Testis (tissue), 3 donors: Measurements from ENCODE around the gene AIFM1. TPM values are rescaled to one million over a fixed set of nuclear protein-coding genes. Genes with fewer than 3 reads are reported as not detected.

Experiments
- DNase-seq: peaks from one replicate; pipeline ENCODE4 v3.0.0-alpha.2; 2019
- H3K27ac ChIP-seq, 2 donors: fragments of 200-600 bp; sonication (generic); one replicate each; pipeline ENCODE4 v1.5.1; 2019
- H3K27me3 ChIP-seq: fragments of 200-600 bp; sonication (generic); one replicate; pipeline ENCODE4 v1.5.1; 2019
- H3K36me3 ChIP-seq: fragments of 200-600 bp; sonication (generic); one replicate; pipeline ENCODE4 v1.5.1; 2017; ENCODE audit warnings: low read depth; ENCODE audit errors: missing control alignments
- H3K4me1 ChIP-seq: fragments of 200-600 bp; sonication (generic); one replicate; pipeline ENCODE4 v1.5.1; 2019
- H3K4me3 ChIP-seq, 2 donors: fragments of 200-600 bp; sonication (generic); one replicate each; pipeline ENCODE4 v1.5.1; 2017 to 2019
- H3K9me3 ChIP-seq: fragments of 200-600 bp; sonication (generic); one replicate; pipeline ENCODE4 v1.5.1; 2017
- CTCF ChIP-seq, 3 experiments: fragments of 450-650 bp in 2 of 3; fragments of 200-600 bp in 1 of 3; sonication (generic) in 1 of 3; IDR thresholded peaks; one replicate each; pipeline ENCODE4 v1.5.1; 2016 to 2019; ENCODE audit warnings: antibody characterized with exemption in 3 of 3, mild to moderate bottlenecking in 2 of 3, moderate library complexity in 1 of 3
- POLR2A ChIP-seq: fragments of 450-650 bp; IDR thresholded peaks from one replicate; pipeline ENCODE4 v1.6.1; 2017; ENCODE audit warnings: antibody characterized with exemption, mild to moderate bottlenecking, moderate library complexity
- WGBS, 2 donors: methylation state at CpG; one replicate each; pipeline ENCODE4 v1.1.5; 2018; 5-methylcytosine and 5-hydroxymethylcytosine counted together
- intact Hi-C: fragments of 100-400 bp; cut with DNase I; formaldehyde crosslinking; loops from one replicate; pipeline ENCODE4 v1.15.1; 2023; ENCODE audit warnings: low total_unique reads
- polyA plus RNA-seq: library from polyadenylated mRNA; stranded (reverse); fragments of 350-450 nt; fragmentation: Illumina TruSeq; extraction: RNeasy Lipid Tissue Mini Kit (QIAGEN cat#74804); gene quantifications from one replicate; pipeline ENCODE4 v1.2.3, GENCODE V29; 2014; ENCODE audit warnings: low read depth, low replicate concordance; ENCODE audit not compliant: insufficient read depth
- total RNA-seq, 2 donors: library from RNA; depleted of rRNA; stranded (reverse); fragments of >200 nt; gene quantifications; one replicate each; pipeline ENCODE4 v1.2.3, GENCODE V29; 2016

AIFM1 gene
- total and polyA plus RNA-seq, 3 donors from 2014 or later: 55.1 to 70.1 (median 67.1) TPM

DNA sequence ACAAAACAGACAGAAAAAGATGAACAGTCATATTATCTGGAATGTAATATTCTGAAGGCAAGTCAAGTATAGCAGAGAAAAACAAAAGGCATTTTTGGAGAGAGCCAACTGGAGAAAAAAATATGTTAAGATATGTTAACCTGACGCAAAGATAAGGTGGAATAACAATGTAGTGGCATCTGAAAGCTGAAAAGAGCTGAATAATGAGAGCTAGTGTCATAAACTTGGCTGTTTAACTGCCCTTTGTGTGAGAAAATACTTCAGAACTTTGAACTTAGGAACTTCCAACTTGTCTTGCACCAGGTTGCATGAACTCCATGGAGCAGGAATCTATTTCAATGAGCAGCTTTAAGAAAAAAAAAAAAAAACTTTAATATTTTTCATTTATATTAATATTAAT, 39.0 kb upstream of the AIFM1 start:
- no peak for TF ChIP-seq CTCF (IDR thresholded peaks at IDR 0.05)
- no peak for TF ChIP-seq POLR2A
- no peak overlapping the region for H3K27ac ChIP-seq
- intact Hi-C loops: no loop called here
- no peaks in the 10 kb centered on the region for H3K27me3 ChIP-seq
- H3K4me3 ChIP-seq: no peak overlapping the region
- no peak for DNase-seq
- whole genome bisulfite sequencing, 2 donors: 0 to 59% methylated on average over 1 of the region's 1 CpG
- no peaks in the 10 kb centered on the region for H3K36me3 ChIP-seq
- H3K4me1 ChIP-seq: no peaks in the 10 kb centered on the region
- H3K9me3 ChIP-seq: no peaks in the 10 kb centered on the region

- no peak for DNase-seq
- Histone ChIP-seq H3K27ac (no peak overlapping the region), H3K27me3 (no peaks in the 10 kb centered on the region), H3K4me1 (no peaks in the 10 kb centered on the region), H3K4me3 (no peak overlapping the region), H3K9me3 (no peaks in the 10 kb centered on the region), H3K36me3 (no peaks in the 10 kb centered on the region)
- intact Hi-C loops: no loop called here
- TF ChIP-seq POLR2A (no peak), CTCF (IDR thresholded peaks at IDR 0.05) (no peak)
- 73 to 86% methylated on average over 3 to 5 of the region's 5 CpGs for WGBS, 2 donors
These were observed 31.8 kb upstream of the AIFM1 start for GRCh38 chrX:130197464-130197863.

- 71 to 82% methylated on average over 7 of the region's 7 CpGs for WGBS, 2 donors
- no peaks in the 10 kb centered on the region for H3K27me3 ChIP-seq
These were observed 30.8 kb upstream of the AIFM1 start for GRCh38 chrX:130196466-130196865.

GRCh38 chrX:130190801-130191200, 25.2 kb upstream of the AIFM1 start:
- 100% methylated on average over 3 of the region's 4 CpGs; no CpG with 5 or more reads in 1 of the 2 donors for WGBS, 2 donors
- Histone ChIP-seq H3K9me3 (no peaks in the 10 kb centered on the region), H3K27ac (no peak overlapping the region), H3K36me3 (no peaks in the 10 kb centered on the region), H3K4me3 (no peak overlapping the region), H3K27me3 (no peaks in the 10 kb centered on the region), H3K4me1 (no peaks in the 10 kb centered on the region)
- intact Hi-C loops: no loop called here
- no peak for DNase-seq
- TF ChIP-seq CTCF (IDR thresholded peaks at IDR 0.05): no peak

More at GRCh38 chrX:130196466-130196865, 30.8 kb upstream of the AIFM1 start:
- no peaks in the 10 kb centered on the region for H3K9me3 ChIP-seq
- no peak for DNase-seq
- TF ChIP-seq POLR2A (no peak), CTCF (IDR thresholded peaks at IDR 0.05) (no peak)
- no peak overlapping the region for H3K27ac ChIP-seq
- no peaks in the 10 kb centered on the region for H3K4me1 ChIP-seq
- intact Hi-C loops: no loop called here
- H3K4me3 ChIP-seq: no peak overlapping the region
- no peaks in the 10 kb centered on the region for H3K36me3 ChIP-seq

GRCh38 chrX:130186651-130187050, 21.0 kb upstream of the AIFM1 start:
- H3K9me3 ChIP-seq: no peaks in the 10 kb centered on the region
- no peak for TF ChIP-seq CTCF (IDR thresholded peaks at IDR 0.05)
- TF ChIP-seq POLR2A: no peak

More at GRCh38 chrX:130186651-130187050, 21.0 kb upstream of the AIFM1 start:
- H3K36me3 ChIP-seq: no peaks in the 10 kb centered on the region
- no peaks in the 10 kb centered on the region for H3K27me3 ChIP-seq
- H3K27ac ChIP-seq: no peak overlapping the region
- H3K4me1 ChIP-seq: no peaks in the 10 kb centered on the region
- H3K4me3 ChIP-seq: no peak overlapping the region
- intact Hi-C loops: loop anchor here (10.0 kb wide), 1 partner anchor 112 kb away; no protein-coding TSS in a partner anchor
- WGBS, 2 donors: 69 to 86% methylated on average over 4 of the region's 4 CpGs
- DNase-seq: no peak
